HG02870 (cell line): ENCODE measurements around the gene EPHB2.

ENCODE experiments used
- ATAC-seq: cut with Tn5 transposase; IDR thresholded peaks from one replicate; pipeline ENCODE4 v1.9.1; 2021; ENCODE audit warnings: mild to moderate bottlenecking, moderate library complexity; ENCODE audit not compliant: unreplicated experiment

Gene EPHB2

DNA sequence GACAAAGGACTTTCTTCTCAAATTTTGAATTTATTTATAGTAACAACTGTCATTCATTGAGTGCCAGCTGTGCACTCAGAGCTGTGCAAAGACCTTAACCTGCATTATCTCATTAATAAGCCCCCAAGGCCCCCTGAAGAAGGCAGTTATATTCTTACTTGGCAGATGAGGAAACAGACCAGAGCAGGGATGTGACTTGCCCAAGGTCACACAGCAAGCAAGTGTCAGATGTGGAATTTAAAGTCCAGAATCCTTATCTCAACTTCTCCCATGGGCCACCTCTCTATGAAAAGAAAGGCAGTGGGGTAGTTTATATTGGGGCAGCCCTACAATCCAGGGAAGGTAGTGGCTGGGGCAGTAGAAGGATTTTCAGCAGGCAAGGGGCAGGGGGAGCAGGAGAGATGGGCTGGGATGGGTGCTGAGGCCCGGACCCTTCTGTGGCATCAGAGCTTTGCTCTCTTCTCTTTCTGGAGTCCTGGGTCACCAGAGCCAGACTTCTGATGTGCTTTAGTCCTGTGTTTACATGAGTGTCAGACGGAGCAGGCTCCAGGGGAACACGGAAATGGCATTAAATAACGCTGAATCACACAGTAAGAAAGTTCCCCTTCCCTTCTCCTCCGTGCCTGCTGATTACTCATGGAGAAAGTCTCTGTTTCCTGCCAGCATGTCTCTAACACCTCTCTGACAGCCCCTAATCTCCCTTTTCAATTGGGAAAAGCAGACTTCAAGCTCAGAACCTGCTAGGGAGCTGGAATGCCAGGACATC is 39.5 kb downstream of the EPHB2 start:
- no peak for ATAC-seq

DNA sequence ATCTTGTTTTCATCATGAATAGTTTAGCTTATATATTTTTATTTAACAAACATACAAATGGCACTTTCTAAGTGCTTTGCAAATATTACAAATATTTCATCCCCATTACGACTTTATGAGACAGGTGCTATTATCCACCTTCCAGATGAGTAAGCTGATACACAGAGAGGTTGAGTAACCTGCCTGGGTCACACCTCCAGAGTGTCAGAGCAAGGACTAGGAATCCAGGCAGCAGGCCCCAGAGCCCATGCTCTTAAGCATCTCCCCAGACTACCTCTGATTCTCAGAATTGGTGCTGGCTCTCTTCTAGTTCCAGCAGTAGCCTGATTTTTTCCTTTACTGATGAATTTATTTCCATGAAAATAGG is 40.0 kb downstream of the EPHB2 start:
- ATAC-seq: no peak

DNA sequence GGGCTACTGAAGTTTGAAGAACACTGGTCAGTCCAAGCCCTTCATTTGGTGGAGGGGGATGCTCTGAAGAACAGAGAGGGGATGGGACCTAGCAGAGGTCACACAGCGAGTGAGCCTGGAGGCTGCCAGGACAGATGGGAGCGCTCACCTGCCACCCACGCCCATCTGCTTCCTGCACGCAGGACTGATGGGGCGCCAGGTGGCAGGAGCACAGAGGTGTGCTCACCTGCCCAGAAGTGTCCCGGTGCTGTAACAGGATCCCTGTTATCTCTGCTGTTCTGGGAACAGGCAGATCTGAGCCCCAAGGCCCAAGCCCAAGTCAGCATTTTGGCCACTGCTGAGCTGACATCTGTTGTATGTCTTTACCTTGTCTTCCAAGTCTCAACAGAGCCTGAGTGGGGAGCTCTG is 40.5 kb downstream of the EPHB2 start:
- ATAC-seq: no peak

DNA sequence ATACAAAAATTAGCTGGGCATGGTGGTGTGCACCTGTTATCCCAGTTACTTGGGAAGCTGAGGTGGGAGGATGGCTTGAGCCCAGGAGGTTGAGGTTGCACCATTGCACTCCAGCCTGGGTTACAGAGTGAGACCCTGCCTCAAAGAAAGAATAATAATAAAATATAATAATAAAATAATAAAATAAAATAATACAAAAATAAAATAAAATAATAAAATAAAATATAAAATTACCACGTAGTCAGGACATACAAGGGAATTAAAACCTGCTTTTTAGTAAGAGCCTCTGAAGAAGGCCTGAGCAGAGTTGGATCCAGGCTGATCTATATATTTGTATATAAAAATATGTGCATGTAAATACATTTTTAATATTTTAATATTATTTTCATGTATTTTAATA is 41.7 kb downstream of the EPHB2 start:
- ATAC-seq: no peak

DNA sequence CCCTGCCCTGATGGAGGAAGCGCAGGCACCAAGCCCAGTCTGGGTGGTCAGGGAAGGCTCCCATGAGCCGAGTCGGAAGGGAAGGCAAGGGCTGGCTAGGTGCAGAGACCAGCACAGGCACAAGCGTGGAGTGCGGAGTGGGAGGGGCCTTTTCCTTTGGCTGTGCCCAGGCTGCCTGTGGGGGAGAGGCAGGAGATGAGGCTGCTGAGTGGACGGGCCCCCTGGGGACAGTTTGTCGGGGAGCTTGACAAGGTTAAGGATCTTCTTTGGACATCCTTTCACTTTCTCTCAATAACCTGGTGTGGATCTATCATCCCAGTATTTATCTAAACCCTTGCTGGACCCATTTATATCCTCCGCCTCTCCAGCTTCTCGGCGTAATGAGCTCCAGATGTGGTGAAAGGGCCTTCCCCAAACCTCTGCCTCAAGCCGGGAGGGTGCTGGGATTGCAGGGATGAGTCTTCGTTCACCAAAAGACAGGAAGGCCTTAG is 42.9 kb downstream of the EPHB2 start:
- ATAC-seq: no peak

DNA sequence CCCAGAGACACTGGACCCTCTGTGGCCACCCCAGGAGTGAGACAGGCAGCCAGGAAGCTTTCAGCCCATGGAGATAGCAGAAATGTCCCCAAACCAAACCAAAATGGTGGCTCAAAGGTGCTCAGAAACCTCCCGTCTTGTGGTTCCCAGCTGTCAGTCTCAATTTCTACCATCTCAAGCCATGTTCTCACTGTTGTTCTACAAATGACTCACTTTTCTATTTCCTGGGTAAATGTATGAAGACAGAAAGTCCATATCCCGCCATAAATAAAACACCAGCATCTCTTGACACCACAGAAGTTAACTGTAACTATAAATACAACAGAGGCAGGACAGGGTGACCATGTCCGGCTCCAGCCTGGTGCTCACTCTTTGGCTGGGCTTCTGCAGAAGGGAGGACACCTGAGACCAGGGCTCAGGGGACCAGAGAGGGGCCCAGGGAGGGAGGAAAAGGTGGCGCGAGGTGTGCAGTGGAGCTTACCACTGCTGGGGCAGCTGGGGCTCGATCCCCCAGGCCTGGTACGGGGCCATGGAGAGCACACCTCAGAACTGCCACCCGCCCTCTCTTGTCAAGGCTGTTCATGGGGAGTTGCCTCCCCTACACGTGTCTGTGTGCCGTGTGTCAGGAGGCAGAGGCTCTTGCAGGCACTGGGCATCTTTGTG is 43.6 kb downstream of the EPHB2 start:
- peak; percentile 78 for ATAC-seq

DNA sequence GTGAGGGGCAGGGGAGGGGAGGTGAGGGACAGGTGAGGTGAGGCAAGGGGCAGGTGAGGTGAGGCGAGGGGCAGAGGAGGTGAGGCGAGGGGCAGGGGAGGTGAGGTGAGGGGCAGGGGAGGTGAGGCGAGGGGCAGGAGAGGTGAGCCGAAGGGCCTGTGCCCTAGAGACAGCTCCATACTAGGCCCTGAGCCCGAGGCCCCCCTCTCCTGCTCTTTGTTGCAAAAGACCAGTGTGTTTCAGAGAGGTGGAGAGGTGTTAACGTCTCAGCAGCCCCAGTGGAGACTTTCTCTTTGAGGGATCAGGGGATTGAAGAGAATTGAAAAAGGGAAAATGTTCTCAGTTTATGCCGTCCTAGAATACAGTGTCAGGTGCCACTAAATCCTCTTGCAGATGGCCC is 44.2 kb downstream of the EPHB2 start:
- no peak for ATAC-seq

DNA sequence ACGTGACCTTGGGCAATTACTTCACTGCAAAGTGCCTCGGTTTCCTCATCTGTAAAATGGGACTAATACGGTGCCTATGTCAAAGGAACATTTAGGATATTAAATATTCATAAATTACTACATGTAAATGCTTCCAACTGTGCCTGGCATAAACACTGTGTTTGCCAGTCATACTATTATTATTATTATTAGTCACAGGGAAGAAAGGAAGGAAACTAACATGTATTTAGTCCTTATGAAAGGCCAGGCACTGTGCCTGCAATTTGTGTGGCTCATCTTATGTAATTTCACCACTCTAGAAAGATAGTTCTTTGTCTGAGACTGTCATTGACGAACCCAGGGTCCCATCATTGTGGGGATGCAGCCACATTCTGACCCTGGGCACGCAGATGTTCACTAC is 45.0 kb downstream of the EPHB2 start:
- no peak for ATAC-seq

DNA sequence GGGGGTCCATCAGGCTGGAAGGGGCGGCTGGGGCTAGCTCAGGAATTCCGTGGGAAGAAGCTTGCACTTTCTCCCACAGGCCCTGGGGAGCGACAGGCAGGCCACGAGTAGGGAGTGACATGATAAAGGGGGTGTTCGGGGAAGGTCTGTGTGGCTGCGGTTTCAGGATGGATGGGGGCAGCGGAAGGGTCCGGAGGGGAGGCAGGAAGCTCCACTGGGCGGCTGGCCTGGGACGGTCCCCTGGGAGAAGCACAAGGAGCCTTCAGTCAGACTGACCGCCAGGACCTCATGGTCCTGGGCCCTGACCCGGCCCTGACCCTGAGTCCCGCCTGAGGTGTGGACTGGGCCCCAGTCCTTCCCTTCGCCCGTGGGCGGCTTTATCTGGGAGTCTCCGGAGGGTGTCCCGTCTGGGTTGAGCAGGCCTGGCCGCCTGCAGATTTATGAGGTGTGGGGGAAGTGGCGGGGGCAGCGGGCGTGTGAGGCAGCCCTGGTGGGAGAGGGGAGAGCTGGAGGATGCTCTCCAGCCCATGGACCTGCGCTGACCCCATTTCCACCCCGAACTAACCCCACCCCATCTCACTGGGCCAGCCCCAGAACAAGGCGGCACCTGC is 45.6 kb downstream of the EPHB2 start:
- no peak for ATAC-seq

DNA sequence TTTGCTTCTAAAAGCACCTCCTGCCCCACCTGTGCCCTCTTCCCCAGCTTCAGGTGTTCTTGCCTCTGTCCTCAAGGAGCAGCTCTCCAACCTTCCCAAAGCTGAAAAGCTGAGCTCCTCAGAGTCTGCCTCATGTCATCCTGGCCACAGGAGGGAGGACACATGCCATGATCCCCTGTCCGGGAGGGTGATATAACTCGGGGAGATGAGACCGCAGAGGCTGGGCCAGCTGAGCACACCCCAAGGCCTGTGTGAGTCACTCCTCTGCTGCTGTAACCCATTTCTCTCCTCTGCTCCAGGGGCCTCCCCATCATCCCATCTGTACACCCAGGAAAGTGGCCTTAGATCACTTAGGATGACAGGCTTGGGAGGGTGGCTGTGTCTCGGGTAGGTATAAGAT is 49.8 kb downstream of the EPHB2 start:
- ATAC-seq: no peak

DNA sequence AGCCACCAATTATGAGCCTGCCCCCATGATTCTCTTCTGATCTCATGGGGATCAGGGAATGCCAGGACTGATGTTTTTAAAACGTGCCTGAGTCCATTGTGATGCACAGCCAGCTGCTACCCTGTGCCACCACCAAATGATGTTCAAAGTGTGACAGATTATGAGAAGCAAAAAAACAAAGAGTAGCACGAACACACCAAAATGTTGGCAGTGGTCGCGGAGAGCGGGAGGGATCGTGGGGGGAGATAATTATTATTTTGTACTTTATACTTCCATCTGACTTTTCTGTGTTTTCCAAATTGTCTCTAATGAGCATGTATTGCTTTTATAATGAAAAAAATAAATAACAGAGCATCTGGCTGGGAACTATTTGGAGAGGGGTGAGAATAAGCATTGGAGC is 50.5 kb downstream of the EPHB2 start:
- no peak for ATAC-seq

DNA sequence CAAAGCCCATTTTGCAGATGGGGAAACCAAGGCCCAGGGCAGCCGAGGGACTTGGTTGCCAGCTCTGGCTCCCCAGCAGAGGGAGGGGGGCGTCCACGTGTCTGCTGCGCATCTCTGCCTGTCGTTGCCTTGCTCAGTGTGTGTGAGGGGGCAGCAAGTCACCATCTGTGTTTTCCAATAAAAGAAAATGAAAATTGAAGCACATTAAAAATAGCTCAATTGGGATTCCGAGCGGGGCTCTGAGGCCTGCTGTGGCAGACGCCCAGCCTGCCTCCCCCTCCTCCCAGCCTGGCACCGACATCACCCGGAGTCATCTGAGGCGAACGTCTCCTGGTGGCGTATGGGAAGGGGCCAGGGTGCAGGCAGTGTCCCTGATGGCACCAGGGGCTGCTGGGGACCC is 51.2 kb downstream of the EPHB2 start:
- ATAC-seq: no peak

DNA sequence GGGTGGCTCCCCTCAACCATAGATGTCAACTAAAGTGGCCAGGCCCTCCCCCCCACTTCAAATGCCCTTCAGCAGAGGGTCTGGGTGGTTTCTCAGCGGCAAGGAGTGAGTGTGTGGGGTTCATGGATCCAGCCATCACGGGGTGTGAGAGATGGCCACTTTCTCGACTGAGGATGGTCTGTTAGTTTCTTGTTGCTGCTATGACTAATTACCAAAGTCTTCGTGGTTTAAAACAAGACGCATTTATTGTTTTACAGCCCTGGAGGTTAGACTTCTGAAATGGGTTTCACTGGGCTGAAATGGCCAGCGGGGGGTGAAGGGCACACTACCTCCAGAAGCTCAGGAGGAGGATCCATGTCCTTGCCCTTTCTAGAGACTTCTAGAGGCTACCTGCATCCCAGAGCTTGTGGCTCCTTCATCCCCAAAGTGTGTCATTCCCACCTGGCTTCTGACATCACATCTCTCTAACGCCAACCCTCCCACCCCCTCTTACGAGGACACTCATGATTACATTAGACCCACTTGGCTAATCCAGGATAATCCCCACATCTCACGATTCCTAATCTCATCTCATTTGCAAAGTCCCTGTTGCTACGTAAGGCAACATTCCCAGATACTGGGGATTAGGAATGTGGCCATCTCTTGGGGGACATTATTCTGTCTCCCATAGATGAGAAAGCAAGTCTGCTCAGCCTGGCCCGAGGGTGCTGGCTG is 53.0 kb downstream of the EPHB2 start:
- no peak for ATAC-seq

DNA sequence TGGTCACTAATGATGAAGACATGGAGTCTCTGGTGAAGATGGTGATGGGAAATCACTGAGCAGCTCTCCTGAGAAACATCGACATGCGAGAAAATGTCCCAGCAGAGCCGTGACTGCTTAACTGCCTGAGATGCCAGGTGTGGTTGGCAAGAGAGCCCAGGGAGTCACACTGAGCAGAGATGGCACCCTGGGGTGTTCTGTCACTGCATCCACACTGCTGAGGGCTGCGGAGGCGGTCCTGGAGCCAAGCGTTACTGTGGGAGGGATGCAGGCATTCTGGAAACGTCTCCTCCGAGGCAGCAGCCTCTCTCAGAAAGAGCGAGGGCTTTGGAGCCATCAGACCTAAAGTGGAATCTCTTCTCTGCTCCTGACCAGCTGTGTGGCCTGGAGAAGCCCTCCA is 57.2 kb downstream of the EPHB2 start:
- no peak for ATAC-seq

DNA sequence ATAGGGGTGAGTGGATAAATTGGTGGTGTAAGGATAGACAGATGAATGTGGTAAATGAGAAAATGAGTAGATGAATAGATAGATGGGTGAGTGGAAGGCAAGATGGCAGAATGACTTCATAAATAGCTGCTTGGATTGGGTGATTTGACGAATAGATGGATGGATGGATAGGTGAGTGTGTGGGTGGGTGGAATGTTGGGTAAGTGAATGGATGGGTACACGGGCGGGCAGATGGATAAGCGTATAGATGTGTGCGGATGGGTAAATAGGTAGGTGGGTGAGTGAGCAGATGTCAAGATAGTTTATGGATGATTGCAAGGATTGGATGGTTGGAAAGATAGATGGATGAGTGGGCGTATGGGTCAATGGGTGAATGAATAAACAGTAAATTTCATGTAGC is 59.3 kb downstream of the EPHB2 start:
- ATAC-seq: no peak

DNA sequence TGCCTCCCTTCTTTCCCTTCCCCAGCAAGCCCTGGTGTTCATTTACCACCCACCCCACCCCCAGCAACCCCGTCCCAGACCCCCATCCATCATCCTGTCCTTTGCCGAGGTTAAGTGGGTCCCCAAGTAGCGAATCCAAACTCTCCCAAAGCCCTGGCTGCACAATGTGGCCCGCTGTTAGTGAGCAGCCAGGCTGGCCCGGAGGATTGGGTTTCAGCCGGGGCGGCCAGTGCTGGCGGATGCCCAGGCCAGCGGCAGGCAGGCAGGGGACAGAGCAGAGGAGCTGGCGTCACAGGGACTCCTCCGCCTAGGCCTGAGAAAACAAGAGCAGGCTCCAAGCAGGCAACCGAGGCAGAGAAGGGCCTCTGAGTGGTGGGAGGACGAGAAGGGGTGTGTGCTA is 61.4 kb downstream of the EPHB2 start:
- ATAC-seq: no peak

DNA sequence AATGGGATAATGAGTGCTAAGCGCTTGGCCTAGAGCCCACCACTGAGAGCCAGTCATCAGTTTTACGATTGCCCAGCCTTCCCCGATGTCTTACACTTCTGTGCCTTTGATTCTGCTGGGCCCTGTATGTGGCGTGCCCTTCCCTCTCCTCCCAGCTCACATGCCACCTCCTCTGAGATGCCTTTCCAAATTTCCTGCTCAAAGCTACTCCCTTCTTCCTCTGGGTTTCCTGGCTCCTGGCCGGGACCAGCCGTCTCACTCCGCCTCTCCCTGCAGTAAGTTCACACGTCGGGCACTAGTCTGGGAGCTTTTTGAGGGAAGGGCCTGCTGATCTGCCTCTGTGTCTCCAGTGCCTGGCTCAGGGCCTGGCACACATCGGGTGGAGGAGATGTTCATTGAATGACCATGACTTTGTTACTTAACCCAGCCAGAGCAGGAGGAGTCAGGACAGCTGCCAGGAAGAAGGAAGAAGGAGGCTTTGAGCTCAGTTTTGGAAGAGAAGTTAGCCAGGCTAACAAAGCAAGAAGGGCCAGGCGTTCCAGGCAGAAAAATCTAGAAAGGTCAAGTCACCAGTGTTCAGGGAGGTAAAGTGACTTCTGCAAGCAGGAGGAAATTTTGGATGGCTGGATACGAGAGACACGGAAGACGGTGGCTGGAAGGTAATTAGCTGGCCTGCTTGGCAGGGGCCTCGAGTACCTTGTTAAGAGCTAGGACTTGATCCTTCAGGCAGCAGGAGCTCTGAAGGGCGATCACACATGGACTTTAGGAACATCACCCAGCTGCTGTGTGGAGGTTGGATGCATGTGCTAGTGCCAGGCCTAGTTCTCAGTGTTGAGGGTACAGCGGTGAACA is 63.6 kb downstream of the EPHB2 start:
- no peak for ATAC-seq

DNA sequence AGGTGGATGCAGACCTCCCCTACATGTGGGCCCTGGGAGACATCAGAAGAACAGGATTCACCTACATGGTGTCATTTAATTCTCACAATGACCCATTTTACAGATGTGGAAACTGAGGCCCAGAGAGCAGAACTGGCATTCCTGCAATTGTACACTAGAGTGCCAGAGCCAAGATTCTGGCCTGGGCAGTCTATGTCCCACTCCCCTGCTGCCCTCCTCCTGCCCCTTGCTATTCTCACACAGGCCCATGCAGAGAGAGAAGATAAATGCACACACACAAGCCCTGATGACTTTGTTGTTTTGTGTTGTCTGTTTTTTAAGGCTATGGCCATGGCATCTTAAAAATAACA is 64.2 kb downstream of the EPHB2 start:
- ATAC-seq: no peak

DNA sequence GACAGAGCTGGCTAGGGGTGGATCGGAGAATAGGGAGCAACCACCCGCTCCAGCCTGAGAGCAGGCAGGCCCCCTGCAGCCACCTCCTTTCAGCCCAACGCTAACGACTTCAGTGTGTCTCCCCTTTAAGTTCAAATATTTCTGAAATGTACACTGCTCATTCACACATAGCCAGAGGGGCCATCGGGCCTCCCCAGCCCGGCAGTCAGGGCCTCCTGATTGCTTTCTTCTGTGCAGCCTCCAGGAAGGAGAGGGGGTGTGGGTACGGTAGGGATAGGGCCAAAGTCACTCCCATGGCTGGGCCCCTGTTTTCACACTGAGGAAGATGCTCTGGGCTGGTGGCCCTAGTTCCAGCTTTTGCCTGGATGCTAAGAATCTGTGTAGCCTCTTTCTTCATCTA is 64.8 kb downstream of the EPHB2 start:
- ATAC-seq: no peak

DNA sequence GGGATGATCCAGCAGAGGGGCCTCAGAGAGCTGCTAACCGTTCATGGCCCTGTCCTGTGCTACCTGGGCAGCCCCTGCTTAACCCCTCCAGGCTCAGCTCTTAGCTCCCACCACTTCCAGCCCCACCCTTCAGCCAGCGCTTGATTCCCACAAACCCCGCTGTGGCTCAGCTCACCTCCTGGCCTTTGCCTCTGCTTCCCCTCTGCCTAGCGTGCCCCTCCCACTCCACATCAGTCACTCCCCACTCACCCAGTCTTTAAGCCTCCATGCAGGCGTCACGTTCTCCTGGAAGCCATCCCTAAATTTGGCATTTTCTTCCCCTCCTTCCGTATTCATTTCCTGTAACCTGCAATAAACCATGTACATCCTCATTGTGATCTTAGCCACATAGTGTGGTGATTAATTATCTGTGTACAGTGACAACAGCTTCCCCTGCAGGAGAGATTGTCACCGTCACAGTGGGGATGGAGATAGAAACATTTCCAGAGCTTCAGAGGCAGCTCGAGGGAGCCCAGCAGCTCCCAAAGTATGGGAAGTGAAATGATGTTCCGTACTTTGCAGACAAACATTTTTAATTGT is 65.5 kb downstream of the EPHB2 start:
- no peak for ATAC-seq
